IMR-90 (cell line): ENCODE data around the gene CC2D1A. TPM values are rescaled to one million over a fixed set of nuclear protein-coding genes. Genes with fewer than 3 reads are reported as not detected.

ENCODE experiments used
- ATAC-seq: fragments of 200-7000 bp; cut with Tn5 transposase; 2 replicates; pipeline ENCODE4 v1.9.1; 2020; ENCODE audit warnings: low read depth, mild to moderate bottlenecking, moderate library complexity
- BruUV-seq: library from RNA; stranded (reverse); fragments of 400-500 nt; replicated peaks from 2 replicates; lab custom pipeline; 2021; lab: Mats Ljungman, UMichigan
- CTCF ChIA-PET: fragments of 300-600 bp; formaldehyde crosslinking; extraction: SDS; loops from one replicate; lab custom pipeline; 2021; ENCODE audit warnings: antibody characterized with exemption; lab: Yijun Ruan, JAX
- POLR2A ChIA-PET: fragments of 300-600 bp; sonication (Branson Sonifier 250); formaldehyde crosslinking; loops from one replicate; lab custom pipeline; 2022; ENCODE audit warnings: antibody characterized with exemption; ENCODE audit not compliant: unreplicated experiment; lab: Charles Lee
- DNase-seq: peaks from one replicate; pipeline ENCODE4 v3.0.0; 2013
- H2AFZ ChIP-seq: replicated peaks from 2 replicates; pipeline ENCODE3; 2013; ENCODE audit warnings: low read length, mild to moderate bottlenecking; ENCODE audit not compliant: poor library complexity
- H2AK5ac ChIP-seq: 2 replicates; pipeline ENCODE4 v1.6.1; 2013; ENCODE audit warnings: low read depth, low read length, inconsistent platforms
- H2AK9ac ChIP-seq: replicated peaks from 2 replicates; pipeline ENCODE3; 2013; ENCODE audit warnings: mild to moderate bottlenecking, low read depth, low read length, moderate library complexity; ENCODE audit not compliant: poor library complexity
- H2BK120ac ChIP-seq: 2 replicates; pipeline ENCODE4 v1.6.1; 2013; ENCODE audit warnings: low read depth, low read length, inconsistent platforms
- H2BK15ac ChIP-seq: 3 replicates; pipeline ENCODE4 v1.6.1; 2013; ENCODE audit warnings: low read depth, low read length, inconsistent platforms
- H2BK20ac ChIP-seq: 2 replicates; pipeline ENCODE4 v1.6.1; 2013; ENCODE audit warnings: low read depth, mild to moderate bottlenecking, inconsistent platforms, low read length, moderate library complexity
- H2BK5ac ChIP-seq: 2 replicates; pipeline ENCODE4 v1.6.1; 2013; ENCODE audit warnings: mild to moderate bottlenecking, low read depth, low read length, inconsistent platforms; ENCODE audit not compliant: poor library complexity, severe bottlenecking
- H3K14ac ChIP-seq: replicated peaks from 2 replicates; pipeline ENCODE4 v1.6.1; 2013; ENCODE audit warnings: low read depth, low read length, inconsistent platforms
- H3K18ac ChIP-seq: 2 replicates; pipeline ENCODE4 v1.6.1; 2013; ENCODE audit warnings: low read depth, low read length, control low read depth
- H3K23ac ChIP-seq: 2 replicates; pipeline ENCODE4 v1.6.1; 2013; ENCODE audit warnings: low read depth, low read length, inconsistent platforms
- H3K27ac ChIP-seq: 2 replicates; pipeline ENCODE4 v1.5.1; 2013; ENCODE audit warnings: mild to moderate bottlenecking, control low read depth, low read length; ENCODE audit not compliant: insufficient read depth
- H3K27me3 ChIP-seq: 2 replicates; pipeline ENCODE4 v1.6.1; 2013; ENCODE audit warnings: low read length; ENCODE audit not compliant: control insufficient read depth, insufficient read depth
- H3K36me3 ChIP-seq: 2 replicates; pipeline ENCODE4 v1.6.1; 2013; ENCODE audit warnings: low read length, mixed read lengths; ENCODE audit not compliant: control insufficient read depth, insufficient read depth
- H3K4ac ChIP-seq: 2 replicates; pipeline ENCODE4 v1.6.1; 2013; ENCODE audit warnings: low read depth, low read length, inconsistent platforms
- H3K4me1 ChIP-seq: 2 replicates; pipeline ENCODE4 v1.6.1; 2013; ENCODE audit warnings: low read length, mixed read lengths; ENCODE audit not compliant: control insufficient read depth, insufficient read depth
- H3K4me2 ChIP-seq: 2 replicates; pipeline ENCODE4 v1.6.1; 2013; ENCODE audit warnings: low read depth, mild to moderate bottlenecking, control low read depth, low read length, moderate library complexity
- H3K4me3 ChIP-seq: 2 replicates; pipeline ENCODE4 v1.5.1; 2013; ENCODE audit warnings: low read depth, mild to moderate bottlenecking, control low read depth, low read length, moderate library complexity; ENCODE audit not compliant: insufficient read depth
- H3K56ac ChIP-seq: 2 replicates; pipeline ENCODE4 v1.6.1; 2013; ENCODE audit warnings: low read length, inconsistent platforms; ENCODE audit not compliant: insufficient read depth; ENCODE audit errors: extremely low read depth
- H3K79me1 ChIP-seq, 2 experiments: 2 replicates each; pipeline ENCODE4 v1.6.1; 2013; ENCODE audit warnings: low read length in 2 of 2, inconsistent platforms in 1 of 2, low read depth in 1 of 2
- H3K9ac ChIP-seq: 2 replicates; pipeline ENCODE4 v1.6.1; 2013; ENCODE audit warnings: low read depth, low read length, control low read depth
- H3K9me1 ChIP-seq: 2 replicates; pipeline ENCODE4 v1.6.1; 2013; ENCODE audit warnings: low read length, inconsistent platforms; ENCODE audit not compliant: insufficient read depth
- H3K9me3 ChIP-seq: 2 replicates; pipeline ENCODE4 v1.6.1; 2013; ENCODE audit warnings: low read length; ENCODE audit not compliant: control insufficient read depth, insufficient read depth
- H4K20me1 ChIP-seq: 2 replicates; pipeline ENCODE4 v1.6.1; 2013; ENCODE audit warnings: low read length, inconsistent platforms; ENCODE audit not compliant: insufficient read depth
- H4K5ac ChIP-seq: 2 replicates; pipeline ENCODE4 v1.6.1; 2013; ENCODE audit warnings: mild to moderate bottlenecking, low read depth, low read length, control low read depth
- H4K8ac ChIP-seq, 2 experiments: 2 replicates each; pipeline ENCODE4 v1.6.1; 2013; ENCODE audit warnings: low read depth in 2 of 2, low read length in 2 of 2, control low read depth in 1 of 2, inconsistent platforms in 1 of 2
- H4K91ac ChIP-seq: 2 replicates; pipeline ENCODE4 v1.6.1; 2013; ENCODE audit warnings: low read depth, low read length, inconsistent platforms; ENCODE audit not compliant: insufficient read depth
- BHLHE40 ChIP-seq: fragments of 150-350 bp; IDR thresholded peaks from 2 replicates; pipeline ENCODE4 v1.6.1; 2016; ENCODE audit warnings: mild to moderate bottlenecking, low read depth, low read length
- FOS ChIP-seq: fragments of 150-350 bp; IDR thresholded peaks from 2 replicates; pipeline ENCODE4 v1.6.1; 2016; ENCODE audit warnings: low read depth, low read length
- POLR2A ChIP-seq: IDR thresholded peaks from 2 replicates; pipeline ENCODE4 v1.6.1; 2012; ENCODE audit warnings: mild to moderate bottlenecking, low read depth, low read length
- RFX5 ChIP-seq: IDR thresholded peaks from 2 replicates; pipeline ENCODE4 v1.8.0; 2012; ENCODE audit warnings: low read depth, mild to moderate bottlenecking, low read length, moderate library complexity
- WGBS, 2 experiments: methylation state at CpG; one replicate each; pipeline versions ENCODE4 v1.1.5 to v1.1.7; 2013; ENCODE audit warnings: missing lambda C conversion rate in 2 of 2; ENCODE audit not compliant: insufficient read length in 1 of 2; ENCODE audit errors: extremely low coverage in 2 of 2; 5-methylcytosine and 5-hydroxymethylcytosine counted together
- dilution Hi-C: fragments of 300-500 bp; cut with HindIII; formaldehyde crosslinking; loops from one replicate; pipeline ENCODE4 v1.14.3; 2018; ENCODE audit warnings: low sequenced_read_pairs; ENCODE audit not compliant: unreplicated experiment
- in situ Hi-C: fragments of 300-500 bp; cut with MboI; formaldehyde crosslinking; loops from 3 replicates; pipeline ENCODE4 v1.14.3; 2019; ENCODE audit warnings: low sequenced_read_pairs, inconsistent platforms, mixed read lengths
- intact Hi-C: fragments of 100-400 bp; cut with micrococcal nuclease; formaldehyde crosslinking; loops from 2 replicates; pipeline ENCODE4 v1.10.0; 2022
- polyA plus RNA-seq, 3 experiments: library from polyadenylated mRNA; depleted of rRNA; stranded (reverse); fragments of >200 nt; gene quantifications; 2 replicates each; pipeline ENCODE4 v1.2.3, GENCODE V29; 2012; ENCODE audit warnings: low replicate concordance in 1 of 3
- total RNA-seq: library from RNA; depleted of rRNA; stranded (reverse); fragments of >200 nt; gene quantifications from 2 replicates; pipeline ENCODE4 v1.2.3, GENCODE V29; 2012

CC2D1A gene
- total and polyA plus RNA-seq, 2 of the 4 experiments (the other 2 are of a cell fraction): 4.1 to 14.7 TPM

DNA sequence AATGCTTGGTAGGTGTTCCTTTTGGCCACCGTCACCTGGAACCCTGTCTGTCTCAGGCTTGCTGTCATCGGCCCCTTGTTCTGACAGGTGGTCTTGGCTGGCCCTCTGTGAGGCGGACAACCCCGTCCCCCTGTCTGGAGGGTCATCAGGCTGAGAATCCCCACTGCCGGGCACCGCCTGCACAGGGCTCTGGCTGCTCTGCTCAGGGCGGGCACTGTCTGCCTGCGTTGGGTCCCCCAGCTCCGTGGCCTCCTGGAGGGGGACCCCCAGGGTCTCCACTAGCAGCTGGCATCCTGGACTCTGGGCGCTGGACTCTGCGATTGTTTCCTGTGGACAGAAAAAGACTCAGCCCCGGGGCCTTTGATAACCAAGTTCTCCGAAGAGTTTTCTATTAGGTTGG is 15.9 kb upstream of the CC2D1A start:
- in situ Hi-C loops: loop anchor here (25.0 kb wide), 1 partner anchor 447 kb away; no protein-coding TSS in a partner anchor
- DNase-seq: no peak

More for the DNA sequence above, 15.9 kb upstream of the CC2D1A start:
- H3K9me1 ChIP-seq: no peaks in the 10 kb centered on the region
- TF ChIP-seq FOS (no peak), BHLHE40 (no peak), RFX5 (no peak), POLR2A (no peak)
- no peaks in the 10 kb centered on the region for H3K36me3 ChIP-seq
- H4K91ac ChIP-seq: no peak overlapping the region
- no peak overlapping the region for H2BK15ac ChIP-seq
- 85% methylated on average over 9 of the region's 13 CpGs; no CpG with 5 or more reads in 1 of the 2 experiments for WGBS, 2 experiments
- H2AK9ac ChIP-seq: no peak overlapping the region
- dilution Hi-C loops: no loop called here
- no peak overlapping the region for H2BK120ac ChIP-seq
- H2AK5ac ChIP-seq: no peak overlapping the region
- no peak overlapping the region for H3K4me2 ChIP-seq
- H3K4ac ChIP-seq: no peak overlapping the region
- H3K79me1 ChIP-seq: no peaks in the 10 kb centered on the region
- intact Hi-C loops: no loop called here
- no peak overlapping the region for H4K8ac ChIP-seq
- POLR2A ChIA-PET: no interaction called here
- no peak for ATAC-seq
- BruUV-seq: no TSS peak
- H3K9me3 ChIP-seq: no peaks in the 10 kb centered on the region
- no peak overlapping the region for H2AFZ ChIP-seq
- CTCF ChIA-PET: no interaction called here
- H3K27me3 ChIP-seq: no peaks in the 10 kb centered on the region; the same call in 1 of the 2 replicates
- no peak overlapping the region for H3K9ac ChIP-seq
- no peak overlapping the region for H3K18ac ChIP-seq
- no peak overlapping the region for H3K27ac ChIP-seq
- H3K56ac ChIP-seq: no peak overlapping the region
- H2BK20ac ChIP-seq: no peak overlapping the region
- H3K4me1 ChIP-seq: no peaks in the 10 kb centered on the region
- H3K14ac ChIP-seq: no peak overlapping the region
- no peak overlapping the region for H3K4me3 ChIP-seq
- no peaks in the 10 kb centered on the region for H4K20me1 ChIP-seq
- no peak overlapping the region for H2BK5ac ChIP-seq
- no peak overlapping the region for H4K5ac ChIP-seq
- no peak overlapping the region for H3K23ac ChIP-seq
